ENCODE data around the gene KCNQ5.

Gene KCNQ5

GRCh38 chr6:72963946-72964345 is 342.1 kb downstream of the KCNQ5 start:
- H3K9me3 ChIP-seq (ENCODE audit: severe bottlenecking), result no peaks in the 10 kb centered on the region
- no peak for DNase-seq (ENCODE audit: low spot score)
- ATAC-seq (ENCODE audit: low read depth), result peak; percentile 49; the same call in 2 of the 3 replicates
- H3K4me1 ChIP-seq (ENCODE audit: insufficient read depth, poor library complexity, severe bottlenecking), result peaks cover 20% of the 10 kb centered on the region
- H3K27ac ChIP-seq (ENCODE audit: poor library complexity, severe bottlenecking), result no peak overlapping the region
- H3K36me3 ChIP-seq (ENCODE audit: low read depth), result no peaks in the 10 kb centered on the region
- TF ChIP-seq CTCF (IDR thresholded peaks at IDR 0.05; ENCODE audit: poor library complexity, severe bottlenecking), result no peak
- no peaks in the 10 kb centered on the region for H3K27me3 ChIP-seq (ENCODE audit: insufficient read depth, poor library complexity, severe bottlenecking)
- no peak overlapping the region for H3K4me3 ChIP-seq (ENCODE audit: severe bottlenecking)

DNA sequence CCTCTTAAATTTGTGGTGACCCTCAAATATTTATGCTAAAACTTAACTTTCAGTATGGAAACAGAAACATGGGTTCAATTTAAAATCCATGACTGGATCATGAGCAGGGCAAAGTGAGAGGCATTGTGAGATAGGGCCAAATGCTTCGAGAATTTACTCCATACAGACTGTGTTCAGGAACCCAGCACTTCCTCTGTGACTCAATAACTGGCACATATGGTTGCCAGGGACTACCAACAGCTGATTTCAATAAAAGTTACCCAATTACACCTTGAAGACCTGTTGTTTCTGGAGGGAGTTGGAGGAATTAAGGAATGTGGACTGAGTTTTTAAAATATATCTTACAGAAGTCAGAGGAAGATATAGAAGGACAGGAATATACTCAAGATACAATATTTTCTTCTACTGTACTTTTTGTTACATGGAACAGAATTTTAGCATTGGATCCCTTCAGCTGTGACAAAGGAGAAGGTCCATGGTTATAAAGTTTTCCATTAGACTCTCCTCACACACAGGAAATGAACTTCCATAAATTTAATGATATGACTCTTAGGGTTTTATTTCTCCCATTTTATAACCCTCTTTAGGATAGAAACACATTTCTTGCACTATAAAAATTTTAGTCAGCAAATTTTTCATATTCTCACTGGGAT is 344.9 kb downstream of the KCNQ5 start:
- H3K4me1 ChIP-seq (ENCODE audit: insufficient read depth, poor library complexity, severe bottlenecking), result peaks cover 25% of the 10 kb centered on the region
- TF ChIP-seq CTCF (IDR thresholded peaks at IDR 0.05; ENCODE audit: poor library complexity, severe bottlenecking), result no peak
- ATAC-seq (ENCODE audit: low read depth) (peak; percentile 52; the same call in 2 of the 3 replicates), DNase-seq (ENCODE audit: low spot score) (no peak)
- H3K27me3 ChIP-seq (ENCODE audit: insufficient read depth, poor library complexity, severe bottlenecking), result no peaks in the 10 kb centered on the region
- H3K9me3 ChIP-seq (ENCODE audit: severe bottlenecking), result no peaks in the 10 kb centered on the region
- no peak overlapping the region for H3K4me3 ChIP-seq (ENCODE audit: severe bottlenecking)
- H3K27ac ChIP-seq (ENCODE audit: poor library complexity, severe bottlenecking), result no peak overlapping the region
- H3K36me3 ChIP-seq (ENCODE audit: low read depth), result no peaks in the 10 kb centered on the region

- H3K36me3 ChIP-seq (ENCODE audit: low read depth), result no peaks in the 10 kb centered on the region
- H3K4me3 ChIP-seq (ENCODE audit: severe bottlenecking), result no peak overlapping the region
- no peak overlapping the region for H3K27ac ChIP-seq (ENCODE audit: poor library complexity, severe bottlenecking)
- no peak for DNase-seq (ENCODE audit: low spot score)
- no peaks in the 10 kb centered on the region for H3K27me3 ChIP-seq (ENCODE audit: insufficient read depth, poor library complexity, severe bottlenecking)
- no peak for ATAC-seq (ENCODE audit: low read depth)
- H3K9me3 ChIP-seq (ENCODE audit: severe bottlenecking), result no peaks in the 10 kb centered on the region
- no peak for TF ChIP-seq CTCF (IDR thresholded peaks at IDR 0.05; ENCODE audit: poor library complexity, severe bottlenecking)
- H3K4me1 ChIP-seq (ENCODE audit: insufficient read depth, poor library complexity, severe bottlenecking), result peaks cover 25% of the 10 kb centered on the region
Observed at GRCh38 chr6:72967329-72967728, 345.5 kb downstream of the KCNQ5 start.

GRCh38 chr6:72968704-72969103 is 346.8 kb downstream of the KCNQ5 start:
- no peak for TF ChIP-seq CTCF (IDR thresholded peaks at IDR 0.05; ENCODE audit: poor library complexity, severe bottlenecking)
- H3K4me3 ChIP-seq (ENCODE audit: severe bottlenecking), result no peak overlapping the region
- H3K27me3 ChIP-seq (ENCODE audit: insufficient read depth, poor library complexity, severe bottlenecking), result no peaks in the 10 kb centered on the region
- H3K4me1 ChIP-seq (ENCODE audit: insufficient read depth, poor library complexity, severe bottlenecking), result peaks cover 23% of the 10 kb centered on the region
- ATAC-seq (ENCODE audit: low read depth), result peak; percentile 98
- no peaks in the 10 kb centered on the region for H3K9me3 ChIP-seq (ENCODE audit: severe bottlenecking)
- no peak for DNase-seq (ENCODE audit: low spot score)
- H3K27ac ChIP-seq (ENCODE audit: poor library complexity, severe bottlenecking), result peak overlapping the region; percentile 30
- H3K36me3 ChIP-seq (ENCODE audit: low read depth), result no peaks in the 10 kb centered on the region

DNA sequence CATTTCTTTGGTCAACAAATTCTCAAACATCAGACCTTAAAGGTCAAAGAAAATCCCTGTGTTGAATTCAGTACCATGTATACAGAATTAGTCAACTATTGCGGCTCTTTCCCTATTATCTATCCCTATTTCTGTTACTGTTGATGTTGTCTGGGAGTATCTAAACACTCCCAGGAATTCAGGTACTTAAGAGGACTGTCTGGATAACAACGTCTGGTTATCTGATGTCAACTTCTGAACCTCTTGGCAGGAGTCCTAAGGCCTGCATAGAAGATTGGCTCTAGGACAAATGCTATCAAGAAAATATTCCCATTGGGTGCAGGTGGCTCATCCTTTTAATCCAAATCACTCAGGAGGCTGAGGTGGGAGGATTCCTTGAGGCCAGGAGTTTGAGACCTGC is 347.8 kb downstream of the KCNQ5 start:
- no peak for DNase-seq (ENCODE audit: low spot score)
- Histone ChIP-seq H3K9me3 (ENCODE audit: severe bottlenecking) (no peaks in the 10 kb centered on the region), H3K4me3 (ENCODE audit: severe bottlenecking) (no peak overlapping the region), H3K36me3 (ENCODE audit: low read depth) (no peaks in the 10 kb centered on the region), H3K27me3 (ENCODE audit: insufficient read depth, poor library complexity, severe bottlenecking) (no peaks in the 10 kb centered on the region), H3K27ac (ENCODE audit: poor library complexity, severe bottlenecking) (no peak overlapping the region), H3K4me1 (ENCODE audit: insufficient read depth, poor library complexity, severe bottlenecking) (peaks cover 18% of the 10 kb centered on the region)
- no peak for TF ChIP-seq CTCF (IDR thresholded peaks at IDR 0.05; ENCODE audit: poor library complexity, severe bottlenecking)
- ATAC-seq (ENCODE audit: low read depth), result no peak

Measured in RWPE2 (cell line).